SK-N-SH (cell line): ENCODE results near the gene ITM2B.

Experiments
- EP300 ChIP-seq, 2 experiments: IDR thresholded peaks; 2 replicates each; pipeline versions ENCODE4 v1.4.0 to v1.6.1; 2012; ENCODE audit warnings: borderline replicate concordance in 1 of 2, low read depth in 1 of 2, low read length in 1 of 2
- EZH2phosphoT487 ChIP-seq: fragments of 200-600 bp; sonication (generic); IDR thresholded peaks from 2 replicates; pipeline ENCODE4 v1.6.1; 2017; ENCODE audit warnings: low read depth, mixed run types, mild to moderate bottlenecking, antibody characterized with exemption, moderate library complexity, borderline replicate concordance
- FOSL2 ChIP-seq: IDR thresholded peaks from 2 replicates; pipeline ENCODE4 v1.4.0; 2012; ENCODE audit warnings: low read depth, mild to moderate bottlenecking, moderate library complexity, borderline replicate concordance
- GABPA ChIP-seq: IDR thresholded peaks from 2 replicates; pipeline ENCODE4 v1.4.0; 2012; ENCODE audit warnings: low read depth, mild to moderate bottlenecking
- JUND ChIP-seq: IDR thresholded peaks from 2 replicates; pipeline ENCODE4 v1.4.0; 2012
- MXI1 ChIP-seq: IDR thresholded peaks from 2 replicates; pipeline ENCODE4 v1.6.1; 2012; ENCODE audit warnings: mild to moderate bottlenecking, low read depth, low read length, improper control_type of control experiment
- NRF1 ChIP-seq: IDR thresholded peaks from 2 replicates; pipeline ENCODE4 v1.6.1; 2012; ENCODE audit warnings: low read depth, mild to moderate bottlenecking, low read length
- TAF1 ChIP-seq: IDR thresholded peaks from 2 replicates; pipeline ENCODE4 v1.6.1; 2012; ENCODE audit warnings: low read depth, mild to moderate bottlenecking, low read length, moderate library complexity, borderline replicate concordance
- TF ChIP-seq, protein P1 (sequence below): IDR thresholded peaks from 2 replicates; pipeline ENCODE4 v1.4.0; 2012; ENCODE audit warnings: low read depth
- TF ChIP-seq, protein P2 (sequence below): fragments of 200-600 bp; sonication (generic); IDR thresholded peaks from 2 replicates; pipeline ENCODE4 v1.6.1; 2017; ENCODE audit warnings: antibody characterized with exemption, mild to moderate bottlenecking, moderate library complexity
- TF ChIP-seq, protein P3 (sequence below): IDR thresholded peaks from 2 replicates; pipeline ENCODE4 v1.4.0; 2012; ENCODE audit warnings: low read depth, borderline replicate concordance
- TF ChIP-seq, protein P4 (sequence below): IDR thresholded peaks from 2 replicates; pipeline ENCODE4 v1.4.0; 2012; ENCODE audit warnings: low read depth, borderline replicate concordance
- TF ChIP-seq, protein P5 (sequence below): IDR thresholded peaks from 2 replicates; pipeline ENCODE4 v1.6.1; 2012; ENCODE audit warnings: mild to moderate bottlenecking, low read depth, low read length, moderate library complexity

DNA sequence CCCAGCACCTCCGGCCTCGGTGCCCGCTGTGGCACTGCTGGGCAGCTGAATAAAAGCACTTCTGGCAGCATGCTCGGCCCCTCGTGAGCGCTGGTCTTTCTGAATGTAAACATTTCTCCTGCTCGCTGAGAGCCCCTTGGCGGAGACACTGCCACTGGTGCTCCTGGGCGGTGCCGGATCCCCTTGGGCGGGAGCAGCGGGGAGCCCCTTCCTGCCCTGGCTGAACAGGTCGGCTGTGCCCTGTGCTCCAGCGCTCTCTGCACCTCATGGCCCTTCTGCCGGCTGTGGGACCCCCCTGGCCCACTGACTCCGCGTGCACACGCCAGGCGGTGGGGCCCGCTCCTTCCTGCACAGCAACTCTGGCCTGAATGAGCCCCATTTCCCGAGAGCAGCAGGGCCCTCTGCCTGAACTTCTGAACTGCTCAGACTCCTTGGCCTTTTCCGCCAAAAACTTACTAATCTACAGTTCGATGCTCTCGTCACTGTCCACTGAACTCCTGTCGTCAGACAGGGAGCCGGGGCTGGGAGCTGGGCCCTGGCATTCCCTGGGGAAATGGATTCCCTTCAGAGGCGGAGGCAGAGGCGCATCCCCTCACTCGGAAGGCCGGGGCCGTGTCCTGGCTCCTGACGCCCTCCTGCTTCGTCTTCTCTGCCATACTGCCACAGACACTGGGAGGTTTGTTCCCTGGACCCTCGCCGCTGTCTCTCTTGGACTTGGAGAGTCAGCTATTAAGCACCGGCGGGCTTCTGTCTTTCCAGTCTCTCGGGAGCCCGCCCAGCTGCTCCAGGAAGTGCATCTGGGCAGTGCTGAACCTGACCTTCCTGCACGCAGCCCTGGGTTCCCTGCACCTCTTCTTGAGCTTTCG is 84.7 kb downstream of the ITM2B start:
- TF ChIP-seq, protein P1, sequence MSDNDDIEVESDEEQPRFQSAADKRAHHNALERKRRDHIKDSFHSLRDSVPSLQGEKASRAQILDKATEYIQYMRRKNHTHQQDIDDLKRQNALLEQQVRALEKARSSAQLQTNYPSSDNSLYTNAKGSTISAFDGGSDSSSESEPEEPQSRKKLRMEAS, result no peak
- TF ChIP-seq MXI1, result no peak
- TF ChIP-seq, protein P2, sequence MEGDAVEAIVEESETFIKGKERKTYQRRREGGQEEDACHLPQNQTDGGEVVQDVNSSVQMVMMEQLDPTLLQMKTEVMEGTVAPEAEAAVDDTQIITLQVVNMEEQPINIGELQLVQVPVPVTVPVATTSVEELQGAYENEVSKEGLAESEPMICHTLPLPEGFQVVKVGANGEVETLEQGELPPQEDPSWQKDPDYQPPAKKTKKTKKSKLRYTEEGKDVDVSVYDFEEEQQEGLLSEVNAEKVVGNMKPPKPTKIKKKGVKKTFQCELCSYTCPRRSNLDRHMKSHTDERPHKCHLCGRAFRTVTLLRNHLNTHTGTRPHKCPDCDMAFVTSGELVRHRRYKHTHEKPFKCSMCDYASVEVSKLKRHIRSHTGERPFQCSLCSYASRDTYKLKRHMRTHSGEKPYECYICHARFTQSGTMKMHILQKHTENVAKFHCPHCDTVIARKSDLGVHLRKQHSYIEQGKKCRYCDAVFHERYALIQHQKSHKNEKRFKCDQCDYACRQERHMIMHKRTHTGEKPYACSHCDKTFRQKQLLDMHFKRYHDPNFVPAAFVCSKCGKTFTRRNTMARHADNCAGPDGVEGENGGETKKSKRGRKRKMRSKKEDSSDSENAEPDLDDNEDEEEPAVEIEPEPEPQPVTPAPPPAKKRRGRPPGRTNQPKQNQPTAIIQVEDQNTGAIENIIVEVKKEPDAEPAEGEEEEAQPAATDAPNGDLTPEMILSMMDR, result no peak
- TF ChIP-seq, protein P3, sequence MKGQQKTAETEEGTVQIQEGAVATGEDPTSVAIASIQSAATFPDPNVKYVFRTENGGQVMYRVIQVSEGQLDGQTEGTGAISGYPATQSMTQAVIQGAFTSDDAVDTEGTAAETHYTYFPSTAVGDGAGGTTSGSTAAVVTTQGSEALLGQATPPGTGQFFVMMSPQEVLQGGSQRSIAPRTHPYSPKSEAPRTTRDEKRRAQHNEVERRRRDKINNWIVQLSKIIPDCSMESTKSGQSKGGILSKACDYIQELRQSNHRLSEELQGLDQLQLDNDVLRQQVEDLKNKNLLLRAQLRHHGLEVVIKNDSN, result no peak
- TF ChIP-seq EZH2phosphoT487, result no peak
- TF ChIP-seq, protein P4, sequence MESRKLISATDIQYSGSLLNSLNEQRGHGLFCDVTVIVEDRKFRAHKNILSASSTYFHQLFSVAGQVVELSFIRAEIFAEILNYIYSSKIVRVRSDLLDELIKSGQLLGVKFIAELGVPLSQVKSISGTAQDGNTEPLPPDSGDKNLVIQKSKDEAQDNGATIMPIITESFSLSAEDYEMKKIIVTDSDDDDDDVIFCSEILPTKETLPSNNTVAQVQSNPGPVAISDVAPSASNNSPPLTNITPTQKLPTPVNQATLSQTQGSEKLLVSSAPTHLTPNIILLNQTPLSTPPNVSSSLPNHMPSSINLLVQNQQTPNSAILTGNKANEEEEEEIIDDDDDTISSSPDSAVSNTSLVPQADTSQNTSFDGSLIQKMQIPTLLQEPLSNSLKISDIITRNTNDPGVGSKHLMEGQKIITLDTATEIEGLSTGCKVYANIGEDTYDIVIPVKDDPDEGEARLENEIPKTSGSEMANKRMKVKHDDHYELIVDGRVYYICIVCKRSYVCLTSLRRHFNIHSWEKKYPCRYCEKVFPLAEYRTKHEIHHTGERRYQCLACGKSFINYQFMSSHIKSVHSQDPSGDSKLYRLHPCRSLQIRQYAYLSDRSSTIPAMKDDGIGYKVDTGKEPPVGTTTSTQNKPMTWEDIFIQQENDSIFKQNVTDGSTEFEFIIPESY, result no peak
- TF ChIP-seq FOSL2, result no peak
- TF ChIP-seq, protein P5, sequence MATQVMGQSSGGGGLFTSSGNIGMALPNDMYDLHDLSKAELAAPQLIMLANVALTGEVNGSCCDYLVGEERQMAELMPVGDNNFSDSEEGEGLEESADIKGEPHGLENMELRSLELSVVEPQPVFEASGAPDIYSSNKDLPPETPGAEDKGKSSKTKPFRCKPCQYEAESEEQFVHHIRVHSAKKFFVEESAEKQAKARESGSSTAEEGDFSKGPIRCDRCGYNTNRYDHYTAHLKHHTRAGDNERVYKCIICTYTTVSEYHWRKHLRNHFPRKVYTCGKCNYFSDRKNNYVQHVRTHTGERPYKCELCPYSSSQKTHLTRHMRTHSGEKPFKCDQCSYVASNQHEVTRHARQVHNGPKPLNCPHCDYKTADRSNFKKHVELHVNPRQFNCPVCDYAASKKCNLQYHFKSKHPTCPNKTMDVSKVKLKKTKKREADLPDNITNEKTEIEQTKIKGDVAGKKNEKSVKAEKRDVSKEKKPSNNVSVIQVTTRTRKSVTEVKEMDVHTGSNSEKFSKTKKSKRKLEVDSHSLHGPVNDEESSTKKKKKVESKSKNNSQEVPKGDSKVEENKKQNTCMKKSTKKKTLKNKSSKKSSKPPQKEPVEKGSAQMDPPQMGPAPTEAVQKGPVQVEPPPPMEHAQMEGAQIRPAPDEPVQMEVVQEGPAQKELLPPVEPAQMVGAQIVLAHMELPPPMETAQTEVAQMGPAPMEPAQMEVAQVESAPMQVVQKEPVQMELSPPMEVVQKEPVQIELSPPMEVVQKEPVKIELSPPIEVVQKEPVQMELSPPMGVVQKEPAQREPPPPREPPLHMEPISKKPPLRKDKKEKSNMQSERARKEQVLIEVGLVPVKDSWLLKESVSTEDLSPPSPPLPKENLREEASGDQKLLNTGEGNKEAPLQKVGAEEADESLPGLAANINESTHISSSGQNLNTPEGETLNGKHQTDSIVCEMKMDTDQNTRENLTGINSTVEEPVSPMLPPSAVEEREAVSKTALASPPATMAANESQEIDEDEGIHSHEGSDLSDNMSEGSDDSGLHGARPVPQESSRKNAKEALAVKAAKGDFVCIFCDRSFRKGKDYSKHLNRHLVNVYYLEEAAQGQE, result no peak
- no peak for TF ChIP-seq EP300 (IDR thresholded peaks at IDR 0.05; ENCODE audit: borderline replicate concordance in 1 of 2, low read depth in 1 of 2, low read length in 1 of 2)
- no peak for TF ChIP-seq JUND
- TF ChIP-seq NRF1, result no peak
- no peak for TF ChIP-seq GABPA
- TF ChIP-seq TAF1, result no peak
